ENCODE data around the gene MAPK8IP3.

Gene MAPK8IP3

DNA sequence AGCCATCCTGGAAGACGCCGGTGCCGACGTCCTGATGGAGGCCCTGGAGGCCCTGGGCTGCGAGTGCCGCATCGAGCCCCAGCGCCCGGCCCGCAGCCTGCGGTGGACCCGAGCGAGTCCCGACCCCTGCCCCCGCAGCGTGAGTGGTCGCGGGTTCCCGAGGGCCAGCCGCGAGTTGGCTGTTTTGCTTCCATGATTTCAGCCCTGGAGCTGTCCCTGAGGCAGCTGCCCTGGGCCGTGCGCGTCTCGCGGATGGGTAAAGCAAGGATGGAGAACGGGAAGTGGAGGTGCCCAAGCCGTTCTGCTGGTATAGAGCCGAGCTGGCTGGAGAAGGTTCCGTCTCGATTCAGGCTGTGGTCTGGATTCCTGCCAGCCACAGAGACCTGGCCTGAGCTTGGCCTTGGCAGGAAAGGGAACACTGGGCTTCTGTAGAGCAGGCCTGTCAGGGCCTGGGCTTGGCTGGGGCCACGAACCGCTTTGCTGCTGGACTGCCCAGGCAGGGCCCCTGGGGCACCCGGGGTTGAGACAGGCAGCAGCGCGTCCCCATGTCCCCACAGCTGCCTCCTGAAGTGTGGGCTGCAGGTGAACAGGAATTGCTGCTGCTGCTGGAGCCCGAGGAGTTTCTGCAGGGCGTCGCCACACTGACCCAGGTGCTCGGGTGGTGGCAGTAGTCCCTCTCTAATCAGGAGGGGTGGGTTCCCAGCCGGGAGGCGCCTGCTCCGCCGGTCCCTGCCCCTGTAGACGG is 67.9 kb downstream of the MAPK8IP3 start:
- peak overlapping the region; percentile 84 for H3K4me3 ChIP-seq (replicated peaks; ENCODE audit: low read depth, low read length)
- no peak for TF ChIP-seq CTCF (IDR thresholded peaks at IDR 0.05; ENCODE audit: insufficient read depth, low read length, poor library complexity, severe bottlenecking)
- no peak for DNase-seq (ENCODE audit: extremely low read depth, insufficient read length)
- no peaks in the 10 kb centered on the region for H3K27me3 ChIP-seq (replicated peaks; ENCODE audit: control insufficient read depth, insufficient read depth, low read length)
- peaks cover 22% of the 10 kb centered on the region for H3K36me3 ChIP-seq (ENCODE audit: control insufficient read depth, insufficient read depth, low read length)

DNA sequence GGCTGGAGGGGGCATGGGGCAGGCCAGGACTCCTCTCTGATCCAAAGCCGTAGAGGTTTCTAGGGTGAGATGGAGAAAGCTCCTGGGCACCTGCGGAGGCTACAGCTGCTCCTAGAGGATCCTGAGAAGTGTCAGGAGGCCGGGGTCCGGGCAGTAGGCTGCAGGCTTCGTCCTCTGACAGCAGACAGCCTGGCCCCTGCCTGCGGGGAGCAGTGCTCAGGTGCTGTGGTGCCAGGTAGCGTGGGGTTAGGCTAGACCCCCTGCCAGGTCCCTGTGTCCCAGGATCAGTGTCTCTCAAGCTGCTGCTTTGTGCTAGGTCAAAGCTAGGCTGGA is 68.4 kb downstream of the MAPK8IP3 start:
- peak overlapping the region; percentile 84 for H3K4me3 ChIP-seq (replicated peaks; ENCODE audit: low read depth, low read length)
- no peaks in the 10 kb centered on the region for H3K27me3 ChIP-seq (replicated peaks; ENCODE audit: control insufficient read depth, insufficient read depth, low read length)
- no peak for TF ChIP-seq CTCF (IDR thresholded peaks at IDR 0.05; ENCODE audit: insufficient read depth, low read length, poor library complexity, severe bottlenecking)
- peaks cover 17% of the 10 kb centered on the region for H3K36me3 ChIP-seq (ENCODE audit: control insufficient read depth, insufficient read depth, low read length)
- DNase-seq (ENCODE audit: extremely low read depth, insufficient read length) = peak; percentile 9

GRCh38 chr16:1775006-1775845 is 69.2 kb downstream of the MAPK8IP3 start:
- DNase-seq (ENCODE audit: extremely low read depth, insufficient read length) = peak; percentile 11
- TF ChIP-seq CTCF (IDR thresholded peaks at IDR 0.05; ENCODE audit: insufficient read depth, low read length, poor library complexity, severe bottlenecking) = no peak
- Histone ChIP-seq H3K36me3 (ENCODE audit: control insufficient read depth, insufficient read depth, low read length) (peaks cover 17% of the 10 kb centered on the region), H3K27me3 (replicated peaks; ENCODE audit: control insufficient read depth, insufficient read depth, low read length) (no peaks in the 10 kb centered on the region), H3K4me3 (replicated peaks; ENCODE audit: low read depth, low read length) (no peak overlapping the region)

DNA sequence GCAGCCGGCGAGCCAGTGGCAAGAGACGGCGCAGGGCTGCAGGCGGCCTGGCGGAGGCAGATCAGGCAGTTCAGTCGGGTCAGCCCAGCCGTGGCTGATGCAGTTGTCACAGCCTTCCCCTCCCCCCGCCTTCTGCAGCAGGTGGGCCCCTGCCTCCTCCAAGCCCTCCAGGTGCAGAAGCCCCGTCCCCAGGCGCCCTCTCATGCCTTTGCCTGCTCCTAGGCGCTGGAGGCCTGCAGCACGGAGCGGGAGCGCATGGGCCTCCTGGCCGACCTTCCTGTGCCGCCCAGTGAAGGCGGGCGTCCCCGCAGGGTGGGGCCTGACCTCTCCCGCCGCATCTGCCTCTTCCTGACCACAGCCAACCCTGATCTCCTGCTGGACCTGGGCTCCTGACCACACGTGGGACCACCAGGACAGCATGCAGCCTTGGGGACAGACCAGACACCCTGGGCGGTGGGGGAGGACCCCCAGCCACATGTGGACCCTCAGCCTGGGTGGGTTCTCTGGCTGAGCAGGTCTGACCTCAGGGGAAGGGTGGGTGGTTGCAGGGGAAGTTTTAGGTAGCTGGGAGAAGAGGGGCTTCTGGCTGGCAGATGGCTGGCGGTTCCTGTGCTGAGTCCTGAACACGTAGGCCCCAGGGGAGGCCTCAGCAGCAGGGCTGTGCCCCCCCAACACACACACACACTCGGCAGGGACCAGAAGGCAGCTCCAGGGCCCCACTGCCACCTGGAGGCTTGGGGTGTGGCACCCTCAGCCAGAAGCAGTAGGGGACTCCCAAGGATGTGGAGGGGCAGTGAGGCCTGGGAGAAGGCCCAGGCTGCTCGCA is 70.1 kb downstream of the MAPK8IP3 start:
- no peaks in the 10 kb centered on the region for H3K27me3 ChIP-seq (replicated peaks; ENCODE audit: control insufficient read depth, insufficient read depth, low read length)

DNA sequence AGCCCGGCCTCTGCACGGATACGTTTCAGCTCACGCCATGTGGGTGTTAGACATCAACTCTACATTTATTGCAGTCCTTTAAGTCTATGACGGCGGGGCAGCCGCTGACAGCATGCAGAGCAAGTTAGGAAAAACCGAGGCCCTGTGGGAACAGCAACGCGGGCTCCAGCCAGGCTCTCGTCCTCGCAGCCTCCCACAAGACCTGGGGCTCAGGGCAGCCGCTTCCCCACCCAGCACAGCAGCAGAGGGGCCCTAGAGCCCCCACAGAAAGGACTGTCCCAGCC is 70.6 kb downstream of the MAPK8IP3 start:
- Histone ChIP-seq H3K36me3 (ENCODE audit: control insufficient read depth, insufficient read depth, low read length) (peaks cover 15% of the 10 kb centered on the region), H3K27me3 (replicated peaks; ENCODE audit: control insufficient read depth, insufficient read depth, low read length) (no peaks in the 10 kb centered on the region), H3K4me3 (replicated peaks; ENCODE audit: low read depth, low read length) (no peak overlapping the region)
- TF ChIP-seq CTCF (IDR thresholded peaks at IDR 0.05; ENCODE audit: insufficient read depth, low read length, poor library complexity, severe bottlenecking) = no peak
- peak; percentile 13 for DNase-seq (ENCODE audit: extremely low read depth, insufficient read length)

More for the DNA sequence above, 70.1 kb downstream of the MAPK8IP3 start:
- no peak for TF ChIP-seq CTCF (IDR thresholded peaks at IDR 0.05; ENCODE audit: insufficient read depth, low read length, poor library complexity, severe bottlenecking)
- peaks cover 15% of the 10 kb centered on the region for H3K36me3 ChIP-seq (ENCODE audit: control insufficient read depth, insufficient read depth, low read length)
- H3K4me3 ChIP-seq (replicated peaks; ENCODE audit: low read depth, low read length) = no peak overlapping the region
- peak; percentile 12 for DNase-seq (ENCODE audit: extremely low read depth, insufficient read length)

Measured in GM06990 (cell line).